ENCODE data around the gene FAM222B.
"Not testable (repeated sequence)": the region's sequence is repeated elsewhere in the genome, so short reads cannot be mapped to it uniquely, and the experiment has no call there.

GRCh38 chr17:28720997-28721329, 121.6 kb downstream of the FAM222B start:
- TF ChIP-seq CTCF, POLR2A (IDR thresholded peaks at IDR 0.05): not testable (repeated sequence)

All from suprapubic skin (tissue), 3 donors.